Stimulated activated memory B cell treated with anti-CD40 and anti-IgM and Interleukin-4, amounts not matched to agents 10 μg/mL and 1 μg/mL and 100 μg/mL, for 72 hours (primary cell): Measurements from ENCODE around the gene MBNL2.

Experiments
- ATAC-seq: fragments of 150-1000 bp; cut with Tn5 transposase; 2 replicates; pipeline ENCODE4 v1.10.0; 2021
- H3K27ac Mint-ChIP-seq: one replicate; pipeline ENCODE4 v1.8.0; 2022; ENCODE audit warnings: mild to moderate bottlenecking, mixed read lengths
- H3K27me3 Mint-ChIP-seq: one replicate; pipeline ENCODE4 v1.8.0; 2022; ENCODE audit warnings: mixed read lengths
- H3K36me3 Mint-ChIP-seq: one replicate; pipeline ENCODE4 v1.8.0; 2022; ENCODE audit warnings: mixed read lengths
- H3K4me1 Mint-ChIP-seq: one replicate; pipeline ENCODE4 v1.8.0; 2022; ENCODE audit warnings: mixed read lengths
- H3K4me3 Mint-ChIP-seq: one replicate; pipeline ENCODE4 v1.8.0; 2022; ENCODE audit warnings: mild to moderate bottlenecking, moderate library complexity, mixed read lengths
- H3K9me3 Mint-ChIP-seq: one replicate; pipeline ENCODE4 v1.8.0; 2022; ENCODE audit warnings: mixed read lengths

Gene MBNL2

GRCh38 chr13:97335488-97336134 is 113.5 kb downstream of the MBNL2 start:
- Mint-ChIP-seq H3K27ac (no peak overlapping the region), H3K27me3 (no peaks in the 10 kb centered on the region), H3K36me3 (peaks cover 10% of the 10 kb centered on the region), H3K9me3 (no peaks in the 10 kb centered on the region), H3K4me3 (no peak overlapping the region), H3K4me1 (no peaks in the 10 kb centered on the region)
- ATAC-seq, result no peak

GRCh38 chr13:97337985-97338499 is 115.9 kb downstream of the MBNL2 start:
- no peaks in the 10 kb centered on the region for H3K9me3 Mint-ChIP-seq
- ATAC-seq, result no peak
- no peak overlapping the region for H3K4me3 Mint-ChIP-seq
- peaks cover 11% of the 10 kb centered on the region for H3K36me3 Mint-ChIP-seq
- no peak overlapping the region for H3K27ac Mint-ChIP-seq
- H3K27me3 Mint-ChIP-seq, result no peaks in the 10 kb centered on the region
- no peaks in the 10 kb centered on the region for H3K4me1 Mint-ChIP-seq

- Mint-ChIP-seq H3K9me3 (no peaks in the 10 kb centered on the region), H3K4me3 (no peak overlapping the region), H3K36me3 (peaks cover 11% of the 10 kb centered on the region), H3K27me3 (no peaks in the 10 kb centered on the region), H3K4me1 (no peaks in the 10 kb centered on the region), H3K27ac (no peak overlapping the region)
- no peak for ATAC-seq
These were observed 116.4 kb downstream of the MBNL2 start for GRCh38 chr13:97338571-97338970.

GRCh38 chr13:97339019-97339987 is 117.2 kb downstream of the MBNL2 start:
- no peaks in the 10 kb centered on the region for H3K9me3 Mint-ChIP-seq
- ATAC-seq, result no peak
- no peaks in the 10 kb centered on the region for H3K4me1 Mint-ChIP-seq
- peaks cover 9% of the 10 kb centered on the region for H3K36me3 Mint-ChIP-seq
- H3K4me3 Mint-ChIP-seq, result no peak overlapping the region
- H3K27me3 Mint-ChIP-seq, result no peaks in the 10 kb centered on the region
- H3K27ac Mint-ChIP-seq, result no peak overlapping the region

GRCh38 chr13:97339988-97340749 is 118.0 kb downstream of the MBNL2 start:
- Mint-ChIP-seq H3K4me3 (no peak overlapping the region), H3K4me1 (no peaks in the 10 kb centered on the region), H3K27ac (no peak overlapping the region), H3K9me3 (no peaks in the 10 kb centered on the region), H3K36me3 (peaks cover 9% of the 10 kb centered on the region), H3K27me3 (no peaks in the 10 kb centered on the region)
- no peak for ATAC-seq

GRCh38 chr13:97341135-97341534 is 119.0 kb downstream of the MBNL2 start:
- H3K27ac Mint-ChIP-seq, result no peak overlapping the region

GRCh38 chr13:97342136-97342535 is 120.0 kb downstream of the MBNL2 start:
- no peaks in the 10 kb centered on the region for H3K9me3 Mint-ChIP-seq
- H3K4me3 Mint-ChIP-seq, result no peak overlapping the region
- H3K36me3 Mint-ChIP-seq, result peaks cover 25% of the 10 kb centered on the region
- ATAC-seq, result no peak
- H3K27me3 Mint-ChIP-seq, result no peaks in the 10 kb centered on the region
- H3K4me1 Mint-ChIP-seq, result no peaks in the 10 kb centered on the region
- no peak overlapping the region for H3K27ac Mint-ChIP-seq

More at GRCh38 chr13:97341135-97341534, 119.0 kb downstream of the MBNL2 start:
- H3K4me3 Mint-ChIP-seq, result no peak overlapping the region
- ATAC-seq, result no peak
- H3K9me3 Mint-ChIP-seq, result no peaks in the 10 kb centered on the region
- no peaks in the 10 kb centered on the region for H3K4me1 Mint-ChIP-seq
- H3K36me3 Mint-ChIP-seq, result peaks cover 17% of the 10 kb centered on the region
- H3K27me3 Mint-ChIP-seq, result no peaks in the 10 kb centered on the region

GRCh38 chr13:97342936-97343335 is 120.8 kb downstream of the MBNL2 start:
- no peak for ATAC-seq
- Mint-ChIP-seq H3K4me3 (no peak overlapping the region), H3K27me3 (no peaks in the 10 kb centered on the region), H3K27ac (no peak overlapping the region), H3K4me1 (no peaks in the 10 kb centered on the region), H3K36me3 (peaks cover 31% of the 10 kb centered on the region), H3K9me3 (no peaks in the 10 kb centered on the region)

GRCh38 chr13:97344265-97345175 is 122.4 kb downstream of the MBNL2 start:
- peaks cover 39% of the 10 kb centered on the region for H3K36me3 Mint-ChIP-seq
- no peak overlapping the region for H3K27ac Mint-ChIP-seq
- peak; percentile 57 for ATAC-seq
- no peak overlapping the region for H3K4me3 Mint-ChIP-seq
- no peaks in the 10 kb centered on the region for H3K4me1 Mint-ChIP-seq
- H3K27me3 Mint-ChIP-seq, result no peaks in the 10 kb centered on the region
- H3K9me3 Mint-ChIP-seq, result no peaks in the 10 kb centered on the region

GRCh38 chr13:97346097-97346496 is 124.0 kb downstream of the MBNL2 start:
- H3K4me3 Mint-ChIP-seq, result no peak overlapping the region
- H3K9me3 Mint-ChIP-seq, result no peaks in the 10 kb centered on the region
- no peak for ATAC-seq
- H3K36me3 Mint-ChIP-seq, result peaks cover 52% of the 10 kb centered on the region
- H3K4me1 Mint-ChIP-seq, result no peaks in the 10 kb centered on the region
- no peaks in the 10 kb centered on the region for H3K27me3 Mint-ChIP-seq
- H3K27ac Mint-ChIP-seq, result no peak overlapping the region

GRCh38 chr13:97346561-97347254 is 124.6 kb downstream of the MBNL2 start:
- no peaks in the 10 kb centered on the region for H3K4me1 Mint-ChIP-seq
- no peak overlapping the region for H3K27ac Mint-ChIP-seq
- H3K27me3 Mint-ChIP-seq, result no peaks in the 10 kb centered on the region
- H3K36me3 Mint-ChIP-seq, result peaks cover 58% of the 10 kb centered on the region
- ATAC-seq, result no peak
- no peaks in the 10 kb centered on the region for H3K9me3 Mint-ChIP-seq
- no peak overlapping the region for H3K4me3 Mint-ChIP-seq

- Mint-ChIP-seq H3K4me1 (no peaks in the 10 kb centered on the region), H3K9me3 (no peaks in the 10 kb centered on the region), H3K27ac (no peak overlapping the region), H3K27me3 (no peaks in the 10 kb centered on the region), H3K4me3 (no peak overlapping the region), H3K36me3 (peaks cover 58% of the 10 kb centered on the region)
- no peak for ATAC-seq
These were observed 125.3 kb downstream of the MBNL2 start for GRCh38 chr13:97347255-97347932.

- Mint-ChIP-seq H3K4me1 (no peaks in the 10 kb centered on the region), H3K27ac (no peak overlapping the region), H3K27me3 (no peaks in the 10 kb centered on the region), H3K4me3 (no peak overlapping the region), H3K36me3 (peaks cover 49% of the 10 kb centered on the region), H3K9me3 (no peaks in the 10 kb centered on the region)
- no peak for ATAC-seq
These were observed 126.5 kb downstream of the MBNL2 start for GRCh38 chr13:97348569-97349100.
